Tibial nerve (tissue), 4 donors: ENCODE measurements around the gene BAD. TPM values are rescaled to one million over a fixed set of nuclear protein-coding genes. Genes with fewer than 3 reads are reported as not detected.
A peak's percentile ranks its signal among the peaks of the same experiment; 100 is the strongest.

ENCODE experiments used
- DNase-seq, 2 donors: peaks; one replicate each; pipeline ENCODE4 v3.0.0-alpha.2; 2019; ENCODE audit warnings: low spot score in 2 of 2
- H3K27ac ChIP-seq, 4 donors: fragments of 200-600 bp; sonication (generic) in 3 of 4; one replicate each; pipeline ENCODE4 v1.5.1; 2017 to 2019; ENCODE audit warnings: mild to moderate bottlenecking in 1 of 4
- H3K27me3 ChIP-seq, 2 donors: fragments of 200-600 bp; sonication (generic) in 1 of 2; one replicate each; pipeline versions ENCODE4 v1.5.1 to v1.6.0; 2017 to 2019
- H3K36me3 ChIP-seq, 3 donors: fragments of 200-600 bp; sonication (generic); one replicate each; pipeline ENCODE4 v1.5.1; 2018 to 2019
- H3K4me1 ChIP-seq, 4 donors: fragments of 200-600 bp; sonication (generic) in 3 of 4; one replicate each; pipeline ENCODE4 v1.5.1; 2017 to 2019
- H3K4me3 ChIP-seq, 4 donors: fragments of 200-600 bp; sonication (generic) in 3 of 4; one replicate each; pipeline ENCODE4 v1.5.1; 2017 to 2019; ENCODE audit warnings: mild to moderate bottlenecking in 1 of 4, moderate library complexity in 1 of 4
- H3K9me3 ChIP-seq, 4 donors: fragments of 200-600 bp; sonication (generic) in 3 of 4; one replicate each; pipeline ENCODE4 v1.5.1; 2017 to 2019
- CTCF ChIP-seq, 5 experiments: fragments of 200-600 bp in 3 of 5; fragments of 450-650 bp in 2 of 5; sonication (generic) in 3 of 5; IDR thresholded peaks; one replicate each; pipeline ENCODE4 v1.5.1; 2016 to 2019; ENCODE audit warnings: antibody characterized with exemption in 5 of 5, mild to moderate bottlenecking in 3 of 5, moderate library complexity in 2 of 5
- EP300 ChIP-seq, 2 donors: sonication (generic); formaldehyde crosslinking; IDR thresholded peaks; one replicate each; pipeline ENCODE4 v1.6.1; 2017; ENCODE audit warnings: antibody characterized with exemption in 2 of 2, mild to moderate bottlenecking in 1 of 2
- POLR2A ChIP-seq, 2 donors: fragments of 450-650 bp; IDR thresholded peaks; one replicate each; pipeline ENCODE4 v1.6.1; 2017; ENCODE audit warnings: antibody characterized with exemption in 2 of 2, mild to moderate bottlenecking in 2 of 2, moderate library complexity in 2 of 2
- WGBS, 2 donors: methylation state at CpG; one replicate each; pipeline ENCODE4 v1.1.5; 2018; 5-methylcytosine and 5-hydroxymethylcytosine counted together
- total RNA-seq, 4 donors: library from RNA; depleted of rRNA; stranded (reverse); fragments of >200 nt; gene quantifications; one replicate each; pipeline ENCODE4 v1.1.0, GENCODE V29; 2016

BAD gene
- total RNA-seq, 4 donors from 2014 or later: 110 to 143 (median 124) TPM

- peaks cover 2 to 94% of the 10 kb centered on the region in 2 donors for H3K27me3 ChIP-seq
- DNase-seq: no peak
- no peaks in the 10 kb centered on the region for H3K36me3 ChIP-seq
- TF ChIP-seq CTCF (IDR thresholded peaks at IDR 0.05): no peak
- no peak for TF ChIP-seq POLR2A (IDR thresholded peaks at IDR 0.05)
- no peak for TF ChIP-seq EP300 (IDR thresholded peaks at IDR 0.05)
- H3K4me1 ChIP-seq: peaks cover 0 to 46% (median 28%) of the 10 kb centered on the region in 4 donors
- no peaks in the 10 kb centered on the region for H3K9me3 ChIP-seq
- H3K27ac ChIP-seq: no peak overlapping the region
- H3K4me3 ChIP-seq: no peak overlapping the region
- WGBS, 2 donors: 88 to 89% methylated on average over 4 of the region's 4 CpGs
Measured at GRCh38 chr11:64295760-64296159, 11.3 kb upstream of the BAD start.

- no peaks in the 10 kb centered on the region for H3K9me3 ChIP-seq
- H3K4me1 ChIP-seq: peaks cover 0 to 36% (median 18%) of the 10 kb centered on the region in 4 donors
- peaks cover 2 to 93% of the 10 kb centered on the region in 2 donors for H3K27me3 ChIP-seq
- DNase-seq: no peak
- WGBS, 2 donors: 29 to 30% methylated on average over 3 of the region's 3 CpGs
- peaks cover 0 to 2% (median 0%) of the 10 kb centered on the region in 3 donors for H3K36me3 ChIP-seq
- H3K27ac ChIP-seq: no peak overlapping the region
- TF ChIP-seq CTCF (IDR thresholded peaks at IDR 0.05) (no peak), POLR2A (IDR thresholded peaks at IDR 0.05) (no peak), EP300 (IDR thresholded peaks at IDR 0.05) (no peak)
- no peak overlapping the region for H3K4me3 ChIP-seq
Measured at GRCh38 chr11:64294774-64295173, 10.3 kb upstream of the BAD start.

GRCh38 chr11:64292460-64293254, 8.2 kb upstream of the BAD start:
- Histone ChIP-seq H3K4me3 (peak overlapping the region in 2 of 4 donors; percentile 23 to 44), H3K27me3 (peaks cover 0 to 76% of the 10 kb centered on the region in 2 donors), H3K36me3 (peaks cover 0 to 18% (median 0%) of the 10 kb centered on the region in 3 donors), H3K4me1 (peaks cover 0 to 26% (median 9%) of the 10 kb centered on the region in 4 donors), H3K9me3 (no peaks in the 10 kb centered on the region), H3K27ac (no peak overlapping the region)
- 23 to 36% methylated on average over 33 to 39 of the region's 42 CpGs for WGBS, 2 donors
- TF ChIP-seq CTCF (IDR thresholded peaks at IDR 0.05) (no peak), POLR2A (IDR thresholded peaks at IDR 0.05) (no peak), EP300 (IDR thresholded peaks at IDR 0.05) (no peak)
- no peak for DNase-seq

GRCh38 chr11:64291752-64292459, 7.4 kb upstream of the BAD start:
- Histone ChIP-seq H3K9me3 (no peaks in the 10 kb centered on the region), H3K27me3 (peaks cover 0 to 69% of the 10 kb centered on the region in 2 donors), H3K36me3 (peaks cover 0 to 18% (median 0%) of the 10 kb centered on the region in 3 donors), H3K27ac (no peak overlapping the region), H3K4me1 (peaks cover 0 to 23% (median 9%) of the 10 kb centered on the region in 4 donors), H3K4me3 (peak overlapping the region in 2 of 4 donors; percentile 23 to 44)
- 0 to 1% methylated on average over 42 to 52 of the region's 96 CpGs for WGBS, 2 donors
- TF ChIP-seq POLR2A (IDR thresholded peaks at IDR 0.05) (no peak), EP300 (IDR thresholded peaks at IDR 0.05) (no peak), CTCF (IDR thresholded peaks at IDR 0.05) (no peak)
- DNase-seq: no peak
